Stimulated activated CD4-positive, alpha-beta T cell treated with anti-CD3 and anti-CD28 coated beads, Interleukin-12 subunit alpha, Interleukin-12 subunit beta, amount 100 ng/mL, for 24 hours (primary cell): ENCODE results near the gene GALNT9.
"Not testable (repeated sequence)": the region's sequence is repeated elsewhere in the genome, so short reads cannot be mapped to it uniquely, and the experiment has no call there.

Experiments
- DNase-seq, 2 experiments: peaks; one replicate each; pipeline ENCODE4 v3.0.0-alpha.2; 2020; ENCODE audit warnings: low read depth in 2 of 2

The GALNT9 gene

GRCh38 chr12:132279184-132279889 is 50.1 kb downstream of the GALNT9 start:
- DNase-seq = no peak

- DNase-seq = no peak
Measured at GRCh38 chr12:132278401-132279183, 50.8 kb downstream of the GALNT9 start.

DNA sequence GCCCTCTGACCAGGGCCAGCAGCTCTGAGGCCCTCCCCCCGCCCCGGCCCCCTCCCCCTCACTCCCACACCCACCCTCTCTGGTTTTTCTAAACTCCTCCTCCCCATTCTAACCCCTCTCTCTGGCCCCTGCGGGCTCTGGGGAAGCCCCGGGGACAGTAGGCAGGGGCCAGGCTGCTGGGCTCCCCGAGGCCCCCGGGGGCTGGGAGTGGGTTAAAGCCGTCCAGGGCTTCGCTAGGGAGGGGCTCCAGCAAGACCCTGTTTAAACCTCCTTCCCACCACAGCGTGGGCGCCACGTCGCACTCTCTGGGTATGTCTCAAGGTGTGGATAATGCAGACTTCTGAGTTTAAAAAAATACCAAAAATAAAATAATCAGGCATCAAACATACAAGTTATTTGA is 51.4 kb downstream of the GALNT9 start:
- DNase-seq = no peak

DNA sequence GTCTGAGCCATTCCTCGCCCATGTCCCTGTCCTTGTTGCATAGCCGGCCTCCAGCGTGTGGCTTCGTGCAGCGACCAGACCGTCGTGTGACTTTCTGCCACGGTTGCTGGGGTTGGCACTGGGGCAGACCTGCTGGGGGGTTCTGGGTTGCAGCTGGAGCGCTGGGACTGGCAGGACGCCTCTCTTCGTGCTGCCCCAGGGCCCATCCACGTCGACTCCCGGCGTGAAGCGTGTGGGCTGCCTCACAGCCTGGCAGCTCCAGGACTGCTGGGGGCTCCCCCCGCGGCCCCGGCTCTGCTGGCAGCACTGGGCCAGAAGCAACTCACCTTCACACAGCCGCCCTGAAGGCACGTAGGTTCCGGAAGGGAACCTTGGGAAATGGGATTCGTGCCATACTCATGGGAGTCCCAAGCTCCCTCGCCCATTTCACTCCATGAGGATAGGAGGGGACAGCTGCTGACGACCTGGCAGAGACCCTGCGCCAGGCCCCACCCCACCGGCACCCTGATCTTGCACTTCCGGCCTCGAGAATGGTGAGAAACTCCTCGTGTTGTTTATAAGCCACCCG is 51.9 kb downstream of the GALNT9 start:
- DNase-seq = no peak

DNA sequence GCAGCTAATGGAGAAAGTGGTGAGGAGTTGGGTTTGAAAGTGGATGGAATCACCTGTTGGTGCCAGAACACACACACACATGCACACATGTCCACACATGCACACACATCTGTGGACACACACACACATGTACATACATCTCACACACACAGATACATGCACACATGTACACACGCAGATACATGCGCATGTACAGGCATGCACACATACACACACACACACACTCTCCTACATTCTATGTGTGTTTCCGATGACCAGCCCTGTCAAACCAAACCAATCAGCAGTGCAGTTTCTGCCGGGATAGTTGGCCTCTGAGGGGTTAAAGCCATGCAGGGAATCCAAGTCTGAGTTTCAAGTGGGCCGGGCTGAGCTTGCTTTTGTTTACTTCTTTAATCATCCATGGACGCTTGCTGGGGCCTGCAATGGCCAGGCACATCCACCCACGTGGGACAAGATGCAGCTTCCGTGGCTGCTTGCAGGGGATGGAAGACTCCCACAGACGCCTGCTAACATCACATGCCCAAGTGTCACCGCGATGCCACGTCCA is 52.5 kb downstream of the GALNT9 start:
- DNase-seq = no peak

GRCh38 chr12:132276066-132276826 is 53.1 kb downstream of the GALNT9 start:
- DNase-seq = no peak

DNA sequence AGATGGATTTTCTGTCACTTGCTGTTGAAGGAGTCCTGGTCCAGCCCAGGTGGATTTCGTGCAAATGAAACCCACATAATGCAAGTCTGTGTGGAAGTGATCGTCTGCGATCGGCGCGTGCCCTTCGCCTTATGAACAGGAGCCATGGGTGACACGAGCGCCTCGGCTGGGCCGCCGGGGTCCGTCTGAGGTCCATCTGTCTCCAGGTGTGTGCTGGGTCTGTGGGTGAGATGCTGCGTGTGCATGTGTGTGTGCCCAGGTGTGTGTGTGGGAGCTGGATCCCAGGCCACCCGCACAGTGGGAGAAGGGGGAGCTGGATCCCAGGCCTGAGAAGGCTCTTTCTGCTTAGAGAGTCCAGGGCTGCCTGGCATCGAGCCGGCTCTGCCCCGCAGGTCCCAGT is 53.8 kb downstream of the GALNT9 start:
- DNase-seq = no peak

- no peak for DNase-seq
Measured at GRCh38 chr12:132275110-132275531, 54.3 kb downstream of the GALNT9 start.

GRCh38 chr12:132273992-132274334 is 55.4 kb downstream of the GALNT9 start:
- DNase-seq = no peak

DNA sequence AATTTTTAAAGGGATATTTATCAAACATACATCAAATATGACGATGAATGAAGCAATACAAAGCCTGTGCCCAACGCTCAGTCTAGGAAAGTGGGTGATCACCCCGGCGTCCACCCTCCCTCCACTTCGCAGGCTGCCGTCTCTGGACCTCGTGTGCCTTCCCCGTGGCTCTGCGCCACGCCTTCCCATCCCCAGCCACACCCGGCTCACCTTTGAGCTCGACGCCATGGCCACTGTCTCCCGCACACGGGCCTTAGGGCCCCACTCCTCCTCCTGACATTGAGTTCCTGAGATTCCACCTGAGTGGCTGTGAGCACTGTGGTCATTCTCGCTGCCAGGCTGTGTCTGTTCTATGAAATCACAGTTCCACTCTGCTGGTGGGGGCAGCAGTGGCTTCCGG is 56.7 kb downstream of the GALNT9 start:
- DNase-seq = no peak

DNA sequence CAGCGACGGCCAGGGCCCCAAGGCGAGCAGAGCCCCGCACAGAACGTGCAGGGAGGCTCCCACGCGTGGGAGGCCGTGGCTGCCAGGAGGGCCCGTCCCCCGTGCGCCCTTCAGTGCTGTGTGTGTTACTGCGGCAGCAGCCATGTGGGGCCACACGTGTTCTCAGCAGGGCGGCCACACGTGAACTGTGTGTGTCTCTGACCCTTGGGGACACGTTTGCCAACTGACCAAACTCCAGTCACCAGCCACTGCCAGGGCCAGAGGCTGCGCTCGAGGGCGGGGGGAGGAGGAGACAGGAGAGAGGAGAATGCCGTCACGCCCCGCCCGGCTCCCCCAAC is 57.7 kb downstream of the GALNT9 start:
- DNase-seq = no peak

DNA sequence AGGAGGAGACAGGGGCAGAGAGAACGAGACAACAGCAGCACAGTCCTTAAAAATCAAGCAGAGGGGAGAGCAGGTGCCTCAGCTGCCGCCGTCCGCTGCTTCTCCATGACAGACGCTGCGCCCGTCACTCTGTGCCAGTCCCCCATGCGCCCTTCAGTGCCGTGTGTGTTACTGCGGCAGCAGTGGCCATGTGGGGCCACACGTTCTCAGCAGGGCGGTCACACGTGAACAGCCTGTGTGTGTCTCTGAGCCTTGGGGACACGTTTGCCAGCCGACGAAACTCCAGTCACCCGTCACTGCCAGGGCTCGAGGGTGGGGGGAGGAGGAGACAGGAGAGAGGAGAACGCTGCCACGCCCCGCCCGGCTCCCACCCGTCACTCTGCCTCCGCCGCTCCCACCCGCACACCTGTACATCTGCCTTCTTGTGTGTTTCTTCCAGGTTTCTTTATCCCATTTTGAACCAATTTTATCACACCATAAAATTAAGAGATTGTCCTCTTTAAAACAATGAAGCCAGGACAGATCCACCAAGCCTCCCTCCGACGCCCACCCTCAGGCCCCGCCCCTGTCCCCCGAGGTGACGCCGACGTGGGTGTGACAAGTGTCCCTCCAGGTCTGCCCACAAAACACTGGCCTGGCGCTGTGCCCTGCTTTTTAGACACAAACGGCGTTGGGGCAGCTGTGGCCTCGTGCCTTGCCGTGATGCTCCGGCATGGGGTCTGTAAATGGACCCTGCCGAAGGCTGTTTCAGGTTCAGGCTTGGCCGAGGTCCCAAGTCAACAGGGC is 58.2 kb downstream of the GALNT9 start:
- DNase-seq = no peak

DNA sequence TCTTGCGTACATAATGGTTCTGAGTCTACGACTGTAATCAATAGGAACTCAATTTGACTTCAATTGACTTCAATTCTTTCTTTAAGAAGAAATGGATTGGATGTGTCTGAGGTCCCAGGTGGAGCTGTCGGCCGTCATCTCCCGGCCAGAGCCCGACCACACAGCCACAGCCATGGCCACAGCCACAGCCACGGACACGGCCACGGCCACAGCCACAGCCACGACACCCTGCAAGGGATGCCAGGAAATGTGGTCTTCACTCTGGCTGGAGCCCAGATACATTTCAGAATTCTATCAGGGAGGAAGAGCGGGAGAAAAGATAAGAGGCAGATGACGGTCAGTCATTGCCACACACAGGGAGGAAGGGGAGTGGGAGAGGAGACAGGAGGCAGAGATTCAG is 58.9 kb downstream of the GALNT9 start:
- no peak for DNase-seq

DNA sequence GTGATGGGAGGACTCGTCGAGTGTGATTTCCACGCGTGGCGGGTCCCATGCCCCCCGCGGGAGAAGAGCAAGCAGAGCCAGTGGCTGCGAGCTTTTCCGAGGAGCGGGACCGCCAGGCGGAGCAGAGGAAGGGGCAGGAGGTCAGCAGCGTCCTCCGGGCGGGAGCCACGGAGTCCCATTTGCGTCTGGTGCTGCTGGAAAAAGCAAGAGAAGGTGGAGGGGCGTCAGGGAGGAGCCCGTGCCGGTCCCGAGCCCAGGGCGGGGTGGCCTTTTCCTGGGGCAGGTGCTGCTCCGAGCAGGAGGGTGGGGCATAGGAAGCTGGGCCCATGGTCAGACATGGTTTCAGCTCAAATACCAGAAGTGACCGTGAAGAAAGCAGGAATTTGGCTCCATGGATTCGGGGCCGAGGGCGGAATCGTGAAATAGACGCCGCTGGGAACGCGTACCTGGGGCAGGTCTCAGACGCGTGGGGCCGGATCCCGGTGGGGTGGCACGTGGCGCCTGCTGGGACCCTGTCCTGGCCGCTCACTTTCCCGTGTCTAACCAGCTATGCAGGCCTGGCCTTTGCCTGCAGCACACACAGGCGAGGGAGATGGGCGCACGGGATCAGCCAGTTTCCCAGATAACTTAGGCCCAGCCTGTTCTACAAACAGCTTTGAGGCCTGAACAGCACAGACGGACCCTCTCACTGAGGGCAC is 60.0 kb downstream of the GALNT9 start:
- no peak for DNase-seq

GRCh38 chr12:132268674-132269073 is 60.7 kb downstream of the GALNT9 start:
- DNase-seq = no peak

- DNase-seq = no peak
Measured at GRCh38 chr12:132267873-132268272, 61.5 kb downstream of the GALNT9 start.

- DNase-seq = no peak
Measured at GRCh38 chr12:132266802-132267201, 62.6 kb downstream of the GALNT9 start.

DNA sequence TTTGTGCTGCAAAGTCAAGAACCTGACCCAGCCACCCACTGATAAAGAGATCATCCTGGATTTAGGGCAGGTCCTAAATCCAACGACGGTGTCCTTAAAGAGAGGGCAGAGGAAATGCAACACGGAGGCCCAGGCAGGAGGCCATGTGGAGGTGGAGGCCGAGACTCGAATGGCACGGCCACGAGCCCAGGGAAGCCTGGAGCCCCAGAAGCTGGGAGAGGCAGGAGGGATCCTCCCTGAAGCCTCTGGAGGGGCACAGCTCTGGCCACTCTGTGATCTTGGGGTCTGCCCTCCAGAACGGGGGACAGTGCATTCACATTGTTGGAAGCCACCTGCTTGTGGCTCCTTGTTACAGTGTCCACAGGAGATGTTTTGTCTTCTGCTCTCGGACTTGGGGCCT is 63.0 kb downstream of the GALNT9 start:
- DNase-seq = no peak

GRCh38 chr12:132265822-132266221 is 63.6 kb downstream of the GALNT9 start:
- DNase-seq = not testable (repeated sequence)

GRCh38 chr12:132265056-132265800 is 64.2 kb downstream of the GALNT9 start:
- DNase-seq = no peak
